ENCODE measurements around the gene AP3B1.

GRCh38 chr5:78291687-78292086 is 2.8 kb downstream of the AP3B1 start:
- TF ChIP-seq CTCF (conservative IDR thresholded peaks at IDR 0.05 in 1 of 2, IDR thresholded peaks at IDR 0.05 in 1 of 2; ENCODE audit: extremely low read depth in 1 of 2, insufficient read depth in 1 of 2, low read depth in 1 of 2, low read length in 2 of 2) (no peak), EZH2 (IDR thresholded peaks at IDR 0.05; ENCODE audit: borderline replicate concordance, low read length) (no peak)
